ENCODE measurements around the gene COG4.

COG4 gene

DNA sequence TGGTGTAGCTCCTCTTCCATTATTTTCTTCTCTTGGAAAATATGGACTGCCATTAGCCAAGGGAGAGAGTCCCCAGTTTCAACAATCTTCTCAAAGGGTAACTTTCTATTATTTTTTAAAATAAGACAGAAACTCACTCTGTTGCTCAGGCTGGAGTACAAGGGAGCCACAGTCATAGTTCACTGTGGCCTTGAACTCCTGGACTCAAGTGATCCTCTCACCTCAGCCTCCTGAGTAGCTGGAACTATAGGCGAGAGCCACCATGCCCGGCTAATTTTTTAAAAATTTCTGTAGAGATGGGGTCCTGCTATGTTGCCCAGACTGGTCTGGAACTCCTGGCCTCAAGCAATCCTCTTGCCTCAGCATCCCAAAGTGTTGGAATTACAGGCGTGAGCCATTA, 13.1 kb downstream of the COG4 start:
- TF ChIP-seq TAF1 (IDR thresholded peaks at IDR 0.05; ENCODE audit: borderline replicate concordance, insufficient read depth, low read length) (no peak), POLR2AphosphoS5 (IDR thresholded peaks at IDR 0.05; ENCODE audit: low read depth, low read length) (no peak), SIN3A (IDR thresholded peaks at IDR 0.05; ENCODE audit: borderline replicate concordance, insufficient read depth, low read length) (no peak), FOXP2 (optimal IDR thresholded peaks at IDR 0.05; ENCODE audit: borderline replicate concordance, extremely low read depth, extremely low read length, insufficient read depth) (no peak)
- TF ChIP-seq, protein P1, sequence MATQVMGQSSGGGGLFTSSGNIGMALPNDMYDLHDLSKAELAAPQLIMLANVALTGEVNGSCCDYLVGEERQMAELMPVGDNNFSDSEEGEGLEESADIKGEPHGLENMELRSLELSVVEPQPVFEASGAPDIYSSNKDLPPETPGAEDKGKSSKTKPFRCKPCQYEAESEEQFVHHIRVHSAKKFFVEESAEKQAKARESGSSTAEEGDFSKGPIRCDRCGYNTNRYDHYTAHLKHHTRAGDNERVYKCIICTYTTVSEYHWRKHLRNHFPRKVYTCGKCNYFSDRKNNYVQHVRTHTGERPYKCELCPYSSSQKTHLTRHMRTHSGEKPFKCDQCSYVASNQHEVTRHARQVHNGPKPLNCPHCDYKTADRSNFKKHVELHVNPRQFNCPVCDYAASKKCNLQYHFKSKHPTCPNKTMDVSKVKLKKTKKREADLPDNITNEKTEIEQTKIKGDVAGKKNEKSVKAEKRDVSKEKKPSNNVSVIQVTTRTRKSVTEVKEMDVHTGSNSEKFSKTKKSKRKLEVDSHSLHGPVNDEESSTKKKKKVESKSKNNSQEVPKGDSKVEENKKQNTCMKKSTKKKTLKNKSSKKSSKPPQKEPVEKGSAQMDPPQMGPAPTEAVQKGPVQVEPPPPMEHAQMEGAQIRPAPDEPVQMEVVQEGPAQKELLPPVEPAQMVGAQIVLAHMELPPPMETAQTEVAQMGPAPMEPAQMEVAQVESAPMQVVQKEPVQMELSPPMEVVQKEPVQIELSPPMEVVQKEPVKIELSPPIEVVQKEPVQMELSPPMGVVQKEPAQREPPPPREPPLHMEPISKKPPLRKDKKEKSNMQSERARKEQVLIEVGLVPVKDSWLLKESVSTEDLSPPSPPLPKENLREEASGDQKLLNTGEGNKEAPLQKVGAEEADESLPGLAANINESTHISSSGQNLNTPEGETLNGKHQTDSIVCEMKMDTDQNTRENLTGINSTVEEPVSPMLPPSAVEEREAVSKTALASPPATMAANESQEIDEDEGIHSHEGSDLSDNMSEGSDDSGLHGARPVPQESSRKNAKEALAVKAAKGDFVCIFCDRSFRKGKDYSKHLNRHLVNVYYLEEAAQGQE (IDR thresholded peaks at IDR 0.05; ENCODE audit: insufficient read depth in 1 of 2, low read depth in 2 of 2, low read length in 2 of 2): no peak

GRCh38 chr16:70508752-70509151, 14.6 kb downstream of the COG4 start:
- no peak for TF ChIP-seq POLR2AphosphoS5 (IDR thresholded peaks at IDR 0.05; ENCODE audit: low read depth, low read length)
- TF ChIP-seq, protein P1 (IDR thresholded peaks at IDR 0.05; ENCODE audit: insufficient read depth in 1 of 2, low read depth in 2 of 2, low read length in 2 of 2): no peak
- TF ChIP-seq TAF1 (IDR thresholded peaks at IDR 0.05; ENCODE audit: borderline replicate concordance, insufficient read depth, low read length): no peak
- TF ChIP-seq FOXP2 (optimal IDR thresholded peaks at IDR 0.05; ENCODE audit: borderline replicate concordance, extremely low read depth, extremely low read length, insufficient read depth): no peak
- TF ChIP-seq SIN3A (IDR thresholded peaks at IDR 0.05; ENCODE audit: borderline replicate concordance, insufficient read depth, low read length): no peak

DNA sequence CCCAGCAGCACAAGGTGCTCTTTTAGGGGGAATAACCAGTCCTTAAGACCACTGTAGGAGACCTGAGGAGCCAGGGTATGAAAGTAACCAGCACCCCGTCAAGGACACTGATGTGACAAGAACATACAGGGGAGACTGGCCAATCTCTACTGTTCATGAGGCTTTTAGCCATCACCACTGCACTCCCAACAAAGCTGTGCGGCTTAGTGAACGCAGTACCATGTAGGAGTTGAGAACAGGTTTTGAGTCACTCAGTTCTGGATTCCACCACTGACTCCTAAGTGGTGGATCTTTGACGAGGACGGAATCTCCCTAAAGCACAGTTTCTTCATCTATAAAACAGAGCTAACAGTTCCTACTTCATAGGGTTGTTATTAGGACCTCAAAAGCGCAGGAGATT, 26.8 kb downstream of the COG4 start:
- TF ChIP-seq, protein P1 (IDR thresholded peaks at IDR 0.05; ENCODE audit: insufficient read depth in 1 of 2, low read depth in 2 of 2, low read length in 2 of 2): no peak
- TF ChIP-seq SIN3A (IDR thresholded peaks at IDR 0.05; ENCODE audit: borderline replicate concordance, insufficient read depth, low read length) (no peak), TAF1 (IDR thresholded peaks at IDR 0.05; ENCODE audit: borderline replicate concordance, insufficient read depth, low read length) (no peak), FOXP2 (optimal IDR thresholded peaks at IDR 0.05; ENCODE audit: borderline replicate concordance, extremely low read depth, extremely low read length, insufficient read depth) (no peak), POLR2AphosphoS5 (IDR thresholded peaks at IDR 0.05; ENCODE audit: low read depth, low read length) (no peak)

GRCh38 chr16:70495425-70496182, 27.8 kb downstream of the COG4 start:
- no peak for TF ChIP-seq POLR2AphosphoS5 (IDR thresholded peaks at IDR 0.05; ENCODE audit: low read depth, low read length)
- no peak for TF ChIP-seq TAF1 (IDR thresholded peaks at IDR 0.05; ENCODE audit: borderline replicate concordance, insufficient read depth, low read length)
- no peak for TF ChIP-seq FOXP2 (optimal IDR thresholded peaks at IDR 0.05; ENCODE audit: borderline replicate concordance, extremely low read depth, extremely low read length, insufficient read depth)
- TF ChIP-seq, protein P1 (IDR thresholded peaks at IDR 0.05; ENCODE audit: insufficient read depth in 1 of 2, low read depth in 2 of 2, low read length in 2 of 2): no peak
- no peak for TF ChIP-seq SIN3A (IDR thresholded peaks at IDR 0.05; ENCODE audit: borderline replicate concordance, insufficient read depth, low read length)
